GM20000 (cell line): ENCODE results near the gene OGG1.

Experiments used
- DNase-seq: peaks from one replicate; pipeline ENCODE4 v3.0.0; 2012; ENCODE audit warnings: low spot score
- CTCF ChIP-seq: IDR thresholded peaks from 2 replicates; pipeline ENCODE4 v1.5.1; 2012; ENCODE audit warnings: mild to moderate bottlenecking, control low read depth; ENCODE audit errors: extremely low read depth, missing control alignments

OGG1 gene

GRCh38 chr3:9806137-9806536, 56.4 kb downstream of the OGG1 start:
- TF ChIP-seq CTCF = no peak
- DNase-seq = no peak
